CD4-positive, alpha-beta T cell treated with Interleukin-15 for 1 hour (primary cell): Measurements from ENCODE around the gene CHTF18.
"Not testable (repeated sequence)": the region's sequence is repeated elsewhere in the genome, so short reads cannot be mapped to it uniquely, and the experiment has no call there.

Experiments
- DNase-seq: peaks from one replicate; pipeline ENCODE4 v3.0.0-alpha.2; 2020

Gene CHTF18

DNA sequence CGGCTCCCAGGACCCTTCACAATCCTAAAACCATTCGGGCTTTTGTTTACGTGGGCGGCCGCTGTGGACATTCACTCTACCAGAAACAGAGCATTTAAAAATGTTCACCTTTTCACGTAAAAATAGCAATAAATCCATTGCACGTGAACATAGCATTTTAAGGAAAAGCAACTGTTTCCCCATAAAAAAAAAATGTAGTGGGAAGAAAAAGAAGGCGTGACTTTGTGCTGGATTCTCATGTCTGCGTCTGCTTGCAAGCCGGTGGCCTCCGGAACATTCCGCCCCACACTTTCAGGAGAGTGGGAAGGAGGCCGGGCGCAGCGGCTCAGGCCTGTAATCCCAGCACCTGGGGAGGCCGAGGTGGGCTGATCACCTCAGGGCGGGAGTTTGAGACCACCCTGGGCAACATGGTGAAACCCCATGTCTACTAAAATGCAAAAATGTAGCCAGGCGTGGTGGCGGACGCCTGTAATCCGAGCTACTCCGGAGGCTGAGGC, 25.5 kb downstream of the CHTF18 start:
- DNase-seq, result no peak

DNA sequence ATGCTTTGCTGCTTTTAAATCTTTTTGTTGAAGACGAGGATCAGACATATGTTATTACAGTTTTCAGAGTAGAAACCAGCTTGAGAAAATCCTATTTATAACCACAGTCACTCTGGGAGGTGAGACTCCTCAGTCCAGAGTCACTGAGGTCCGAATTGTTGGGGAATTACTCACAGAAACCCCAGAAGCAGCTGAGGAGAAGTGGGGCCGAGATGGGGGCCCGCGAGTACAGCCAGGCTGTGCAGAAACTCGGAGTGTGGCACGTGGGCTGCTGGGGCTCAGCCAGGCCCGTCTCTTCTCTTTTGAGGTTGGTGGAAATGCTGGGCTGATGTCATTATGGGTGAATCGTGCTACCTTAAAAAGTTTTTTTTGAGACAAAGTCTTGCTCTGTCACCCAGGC, 26.6 kb downstream of the CHTF18 start:
- DNase-seq, result no peak

DNA sequence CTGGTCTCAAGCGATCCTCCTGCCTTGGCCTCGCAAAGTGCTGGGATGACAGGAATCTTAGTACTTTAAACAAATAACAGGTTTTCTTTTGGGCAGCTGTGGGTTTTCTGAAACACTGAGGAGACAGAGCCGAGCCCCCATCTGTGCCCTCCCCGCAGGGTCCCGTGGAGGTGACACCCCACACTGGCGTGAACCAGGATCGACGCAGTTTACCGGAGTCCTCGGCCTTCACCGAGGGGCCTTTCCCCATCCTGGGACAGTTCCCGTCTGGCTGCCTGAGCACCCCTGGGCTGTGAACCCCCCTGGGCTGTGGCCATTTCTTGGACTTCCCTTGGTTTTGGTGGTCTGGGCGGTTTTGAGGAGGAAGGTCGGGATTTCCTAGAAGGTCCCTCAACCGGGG, 27.4 kb downstream of the CHTF18 start:
- DNase-seq, result no peak

DNA sequence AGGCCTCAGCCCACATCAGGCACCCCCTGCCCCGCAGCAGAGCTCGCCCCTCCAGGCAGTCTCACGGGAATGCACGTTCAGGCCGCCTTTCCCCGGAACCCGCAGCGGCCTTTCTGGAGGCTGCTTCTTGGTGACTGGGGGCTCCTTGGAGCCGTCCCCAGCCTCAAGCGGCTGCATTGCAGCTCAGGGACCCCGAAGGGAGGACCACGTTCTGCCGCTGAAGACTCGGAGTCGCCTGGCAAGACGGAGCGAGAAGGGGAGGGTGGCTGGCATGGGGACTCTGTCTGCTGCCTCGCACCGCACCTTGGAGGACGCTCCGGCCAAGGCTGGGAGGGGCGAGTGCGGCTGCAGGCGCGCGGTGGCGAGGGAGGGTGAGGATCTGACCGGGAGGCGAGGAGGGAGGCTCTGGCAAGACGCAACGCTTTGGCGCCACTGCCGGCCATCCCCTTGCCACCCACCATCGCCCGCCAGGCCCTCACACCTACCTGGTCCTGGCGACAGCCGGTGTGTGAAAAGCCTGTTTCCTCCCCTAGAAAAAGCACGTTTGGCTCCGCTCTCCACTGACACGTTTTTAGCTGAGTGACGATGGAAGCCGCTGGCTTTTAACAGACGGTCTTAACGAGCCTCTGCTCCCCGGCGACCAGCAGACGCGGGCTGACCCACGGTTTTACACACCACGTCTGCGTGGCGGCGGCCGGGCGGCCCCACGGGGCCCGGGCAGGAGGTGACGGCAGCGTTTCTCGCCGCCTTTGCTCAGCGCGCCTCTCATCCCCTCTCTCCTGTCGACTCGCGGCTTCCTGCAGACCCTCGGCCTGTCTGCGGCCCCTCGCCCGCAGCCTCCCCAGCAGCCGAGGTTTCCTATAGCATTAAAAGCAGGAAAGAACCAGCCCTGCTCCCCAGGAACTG, 28.8 kb downstream of the CHTF18 start:
- DNase-seq, result no peak

DNA sequence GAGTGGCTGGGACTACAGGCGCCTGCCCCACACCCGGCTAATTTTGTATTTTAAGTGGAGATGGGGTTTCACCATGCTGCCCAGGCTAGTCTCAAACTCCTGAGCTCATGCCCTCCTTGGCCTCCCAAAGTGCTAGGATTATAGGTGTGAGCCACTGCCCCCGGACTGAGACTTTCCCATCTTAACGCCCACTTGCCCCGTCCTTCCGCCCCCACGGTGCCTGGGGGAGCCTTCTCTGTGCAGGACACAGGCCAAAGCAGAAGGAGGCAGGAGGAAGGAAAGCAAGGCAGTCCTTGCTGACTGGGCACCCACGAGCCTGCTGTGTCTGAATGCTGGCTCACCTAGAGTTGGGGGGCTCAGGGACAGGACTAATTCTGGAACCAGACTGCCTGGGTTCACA, 29.7 kb downstream of the CHTF18 start:
- no peak for DNase-seq

DNA sequence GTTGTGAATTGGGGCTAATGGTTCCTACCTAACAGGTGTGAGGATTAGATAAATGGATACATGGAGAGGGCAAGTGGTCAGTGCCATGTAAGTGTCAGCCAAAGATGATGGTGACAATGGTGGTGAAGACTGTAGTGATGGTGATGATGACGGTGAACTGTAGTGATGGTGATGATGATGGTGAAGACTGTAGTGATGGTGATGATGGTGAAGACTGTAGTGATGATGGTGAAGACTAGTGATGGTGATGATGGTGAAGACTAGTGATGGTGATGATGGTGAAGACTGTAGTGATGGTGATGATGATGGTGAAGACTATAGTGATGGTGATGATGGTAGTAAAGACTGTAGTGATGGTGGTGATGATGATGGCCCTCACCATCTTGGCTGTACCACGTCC, 30.2 kb downstream of the CHTF18 start:
- DNase-seq, result no peak

DNA sequence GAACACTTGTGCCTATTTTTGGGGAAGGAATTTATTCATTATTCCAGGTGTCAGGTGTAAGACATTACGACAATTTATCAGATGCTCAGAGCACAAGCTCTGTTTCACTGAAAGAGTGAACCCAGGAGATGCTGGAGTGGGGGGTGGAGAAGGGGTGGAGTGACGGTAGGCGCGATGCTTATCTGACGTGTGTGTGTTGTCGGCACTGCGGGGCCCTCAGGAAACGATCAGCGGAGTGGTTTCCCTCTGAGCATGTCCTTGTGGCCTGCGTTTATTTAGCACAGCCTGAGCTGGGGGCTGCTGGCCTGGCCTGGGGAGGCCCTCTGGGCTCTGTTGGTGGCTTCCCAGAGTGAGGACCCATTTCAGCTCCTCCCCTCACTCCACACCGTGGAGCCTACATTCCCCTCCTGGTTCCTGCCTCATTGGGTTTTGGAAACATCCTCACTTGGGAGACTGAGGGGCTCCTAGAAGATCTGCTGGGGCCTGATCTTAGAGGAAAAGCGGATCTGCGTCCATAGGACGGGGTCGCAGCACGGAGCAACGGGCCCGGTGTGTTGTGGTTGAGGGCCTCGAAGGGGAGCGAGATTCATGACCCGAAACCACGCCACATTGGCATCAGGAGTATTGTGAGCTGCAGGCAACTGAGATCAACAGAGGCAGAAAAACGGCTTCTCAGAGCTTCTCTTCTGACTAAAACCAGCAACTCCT, 31.1 kb downstream of the CHTF18 start:
- peak; percentile 30 for DNase-seq

DNA sequence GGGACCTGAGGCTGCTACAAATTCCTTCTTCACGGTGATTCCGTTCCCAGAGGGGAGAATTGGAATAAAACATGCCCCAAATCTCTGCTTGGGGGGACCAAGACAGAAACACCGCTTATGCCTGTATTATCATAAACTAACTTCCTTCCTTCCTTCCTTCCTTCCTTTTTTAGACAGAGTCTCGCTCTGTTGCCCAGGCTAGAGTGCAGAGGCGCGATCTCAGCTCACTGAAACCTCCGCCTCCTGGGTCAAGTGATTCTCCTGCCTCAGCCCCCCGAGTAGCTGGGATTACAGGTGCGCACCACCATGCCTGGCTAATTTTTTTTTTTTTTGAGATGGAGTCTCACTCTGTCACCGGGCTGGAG, 31.6 kb downstream of the CHTF18 start:
- not testable (repeated sequence) for DNase-seq

DNA sequence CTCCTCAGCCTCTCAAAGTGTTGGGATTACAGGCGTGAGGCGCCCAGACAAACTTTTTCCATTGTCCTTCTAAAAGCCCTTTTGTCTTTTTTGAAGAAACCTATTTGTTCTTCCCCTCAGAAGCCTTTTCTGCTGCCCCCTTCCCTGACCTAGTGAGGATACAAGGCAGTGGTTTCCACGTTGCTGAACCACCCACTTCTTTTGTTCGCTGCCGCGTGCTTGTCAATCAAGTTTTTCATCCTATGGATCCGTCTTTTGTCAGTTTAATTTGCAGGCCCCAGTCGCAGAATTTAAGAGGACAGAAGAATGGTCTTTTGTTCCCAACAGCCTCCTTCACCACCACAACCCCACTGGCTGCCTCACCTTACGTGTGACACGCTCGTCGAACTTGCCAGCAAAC, 32.3 kb downstream of the CHTF18 start:
- no peak for DNase-seq

DNA sequence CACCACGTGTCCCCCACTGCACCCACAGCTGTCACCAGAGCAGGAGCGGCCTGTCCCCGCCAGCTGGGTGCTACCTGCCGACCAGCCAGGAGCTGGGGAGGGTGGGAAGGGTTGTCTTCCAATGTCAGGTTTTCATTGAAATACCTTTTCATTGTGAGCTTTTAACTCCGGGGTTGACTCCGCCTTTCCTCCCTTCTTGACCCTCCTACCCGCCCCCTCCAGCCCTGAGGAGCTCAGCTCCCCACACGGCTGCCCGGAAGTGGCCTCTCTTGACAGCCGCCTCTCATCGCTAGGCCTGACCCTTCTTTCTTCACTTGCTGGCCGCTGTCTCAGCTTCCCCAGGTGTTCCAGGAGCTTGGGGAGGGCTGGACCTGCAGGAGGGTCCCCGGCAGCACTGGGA, 33.3 kb downstream of the CHTF18 start:
- no peak for DNase-seq

DNA sequence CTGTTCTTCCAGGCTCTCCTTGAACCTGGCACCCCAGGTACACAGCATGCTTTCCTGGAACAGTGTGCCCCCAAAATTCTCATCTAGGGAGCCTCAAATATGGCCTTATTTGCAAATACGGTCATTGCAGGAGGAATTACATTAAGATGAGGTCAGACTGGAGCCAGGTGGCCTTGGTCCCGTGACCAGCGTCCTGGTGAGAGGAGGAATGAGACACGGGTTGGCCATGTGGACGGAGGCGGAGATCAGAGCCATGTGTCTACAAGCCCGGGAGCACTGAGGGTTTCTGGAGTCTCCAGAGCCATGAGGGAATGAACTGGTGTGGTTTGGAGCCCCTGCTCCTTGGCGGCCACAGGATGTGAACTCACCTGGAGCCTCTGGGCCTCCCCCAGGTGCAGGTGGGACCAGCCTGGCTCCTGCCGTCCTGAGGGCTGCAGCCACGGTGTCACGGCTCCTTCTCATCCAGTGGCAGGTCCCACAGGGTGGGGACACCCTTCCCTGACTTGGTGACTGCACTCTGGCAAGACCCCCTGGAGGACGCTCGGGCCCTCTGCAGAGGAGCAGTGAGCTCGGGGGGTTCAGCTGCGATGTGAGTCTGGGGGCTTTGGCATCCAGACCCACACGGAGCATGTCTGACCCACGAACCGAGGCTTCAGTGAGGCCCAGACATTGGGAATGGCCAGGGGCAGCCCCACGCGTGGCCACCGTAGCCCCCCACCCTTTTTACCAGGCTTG, 33.9 kb downstream of the CHTF18 start:
- no peak for DNase-seq

DNA sequence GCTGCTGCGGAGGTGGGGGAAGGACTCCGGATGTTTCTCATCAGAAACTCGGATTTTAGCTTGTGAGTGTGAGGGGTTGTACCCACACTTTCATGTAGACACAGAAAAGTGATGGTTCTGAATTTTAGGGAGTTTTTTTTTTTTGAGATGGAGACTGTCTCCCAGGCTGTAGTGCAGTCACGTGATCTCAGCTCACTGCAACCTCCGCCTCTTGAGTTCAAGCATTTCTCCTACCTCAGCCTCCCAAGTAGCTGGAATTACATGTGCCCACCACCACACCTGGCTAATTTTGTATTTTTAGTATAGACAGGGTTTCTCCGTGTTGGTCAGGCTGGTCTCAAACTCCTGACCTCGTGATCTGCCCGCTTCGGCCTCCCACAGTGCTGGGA, 34.5 kb downstream of the CHTF18 start:
- DNase-seq, result no peak

DNA sequence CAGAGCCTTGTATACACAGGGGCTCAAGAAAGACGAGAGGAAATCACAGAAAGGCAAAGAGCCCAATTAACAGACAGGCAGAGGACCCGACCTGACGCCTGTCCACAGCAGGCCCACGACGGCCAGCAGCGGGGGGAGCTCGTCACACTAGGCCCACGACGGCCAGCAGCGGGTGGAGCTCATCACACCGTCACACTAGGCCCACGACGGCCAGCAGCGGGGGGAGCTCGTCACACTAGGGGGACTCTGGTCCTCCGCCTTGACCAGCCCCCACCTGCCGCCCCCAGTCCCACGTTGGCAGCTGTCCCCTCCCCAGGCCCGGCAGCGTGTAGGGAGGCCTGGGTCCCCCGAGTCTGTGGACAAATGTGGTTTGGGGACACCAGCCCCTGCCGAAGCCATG, 35.8 kb downstream of the CHTF18 start:
- no peak for DNase-seq

DNA sequence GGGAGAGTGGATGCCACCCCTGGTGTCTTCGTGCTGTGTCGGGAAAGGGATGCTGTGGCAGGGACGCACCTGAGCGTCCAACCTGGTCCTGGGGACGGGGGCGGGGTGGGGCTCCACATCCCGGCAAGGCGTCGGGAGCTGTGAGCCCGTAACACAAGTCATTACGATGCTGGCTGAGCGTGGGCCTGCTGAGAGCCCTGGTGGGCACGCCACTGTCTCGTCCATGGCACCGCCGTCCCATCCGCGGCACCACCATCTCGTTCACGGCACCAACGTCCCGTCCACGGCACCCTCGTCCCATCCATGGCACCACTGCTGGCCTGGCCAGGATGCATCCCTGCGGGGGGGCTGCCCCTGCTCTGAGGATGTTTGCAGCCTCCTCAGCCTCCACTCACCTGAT, 36.2 kb downstream of the CHTF18 start:
- no peak for DNase-seq

DNA sequence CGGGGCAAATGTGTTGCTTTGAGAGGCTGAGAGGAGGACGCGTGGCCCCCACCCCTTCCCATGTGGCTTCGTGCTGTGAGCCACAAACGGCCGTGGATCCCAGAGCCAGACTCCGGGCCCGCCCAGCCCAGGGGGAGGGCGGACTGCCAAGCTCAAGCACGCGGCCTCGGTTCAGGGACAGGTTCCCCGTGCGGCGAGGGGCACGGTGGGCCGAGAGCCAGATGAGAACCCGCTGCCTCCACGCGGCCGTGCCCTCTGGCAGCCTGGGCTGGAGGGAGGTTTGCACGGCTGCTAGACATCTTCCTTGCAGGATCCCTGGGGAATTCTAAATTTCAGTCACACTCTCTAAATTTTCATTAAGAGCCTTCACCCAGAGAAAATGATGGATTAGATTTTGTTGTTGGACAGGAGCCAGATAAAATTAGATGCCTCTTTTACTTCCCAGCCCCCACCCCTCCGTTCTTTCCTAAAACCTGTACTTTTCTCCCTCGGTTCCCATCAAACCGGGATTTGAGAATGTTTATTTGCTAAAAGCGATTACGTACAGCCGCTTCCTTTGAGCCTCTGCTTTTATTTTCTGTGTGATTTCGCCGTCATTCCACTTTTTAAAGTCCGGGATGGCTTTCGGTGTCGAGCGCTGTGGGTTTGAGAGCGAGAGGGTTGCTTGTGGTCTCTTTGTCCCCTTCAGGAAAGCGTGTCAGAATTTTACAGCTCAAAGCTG, 37.1 kb downstream of the CHTF18 start:
- DNase-seq, result no peak

DNA sequence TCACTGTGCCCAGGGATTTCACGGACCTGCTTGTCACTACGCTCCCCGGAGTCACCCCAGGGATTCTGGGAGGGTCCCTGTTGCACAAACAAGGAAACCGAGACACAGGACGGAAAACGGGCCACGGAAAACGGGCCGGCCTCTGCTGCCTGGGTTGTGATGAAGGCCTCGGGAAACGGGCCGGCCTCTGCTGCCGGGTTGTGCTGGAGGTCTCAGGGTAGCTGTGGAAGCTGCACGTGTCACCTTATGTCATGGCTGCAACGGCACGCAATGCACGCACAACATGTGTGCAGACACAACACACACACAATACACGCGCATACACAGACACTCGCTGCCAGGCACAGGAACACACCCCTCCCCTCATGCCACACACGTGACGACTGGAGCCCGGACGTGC, 39.1 kb downstream of the CHTF18 start:
- no peak for DNase-seq

DNA sequence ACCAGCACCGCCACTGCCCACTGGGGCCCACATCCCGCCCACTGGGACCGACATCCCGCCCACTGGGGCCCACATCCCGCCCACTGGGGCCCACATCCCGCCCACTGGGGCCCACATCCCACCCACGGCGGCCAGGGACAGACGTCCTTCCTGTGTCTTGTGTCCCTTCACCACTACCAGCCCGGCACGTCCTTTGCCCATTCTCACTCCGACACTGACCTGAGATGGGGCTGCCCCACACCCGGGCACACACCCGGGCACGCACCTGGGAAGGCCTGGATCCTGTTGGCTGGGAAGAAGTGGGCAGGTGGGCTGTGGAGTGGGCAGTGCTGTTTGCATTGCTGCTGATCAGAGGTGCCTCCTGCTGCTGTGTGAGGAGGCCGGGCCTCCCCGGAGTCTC, 40.5 kb downstream of the CHTF18 start:
- no peak for DNase-seq

DNA sequence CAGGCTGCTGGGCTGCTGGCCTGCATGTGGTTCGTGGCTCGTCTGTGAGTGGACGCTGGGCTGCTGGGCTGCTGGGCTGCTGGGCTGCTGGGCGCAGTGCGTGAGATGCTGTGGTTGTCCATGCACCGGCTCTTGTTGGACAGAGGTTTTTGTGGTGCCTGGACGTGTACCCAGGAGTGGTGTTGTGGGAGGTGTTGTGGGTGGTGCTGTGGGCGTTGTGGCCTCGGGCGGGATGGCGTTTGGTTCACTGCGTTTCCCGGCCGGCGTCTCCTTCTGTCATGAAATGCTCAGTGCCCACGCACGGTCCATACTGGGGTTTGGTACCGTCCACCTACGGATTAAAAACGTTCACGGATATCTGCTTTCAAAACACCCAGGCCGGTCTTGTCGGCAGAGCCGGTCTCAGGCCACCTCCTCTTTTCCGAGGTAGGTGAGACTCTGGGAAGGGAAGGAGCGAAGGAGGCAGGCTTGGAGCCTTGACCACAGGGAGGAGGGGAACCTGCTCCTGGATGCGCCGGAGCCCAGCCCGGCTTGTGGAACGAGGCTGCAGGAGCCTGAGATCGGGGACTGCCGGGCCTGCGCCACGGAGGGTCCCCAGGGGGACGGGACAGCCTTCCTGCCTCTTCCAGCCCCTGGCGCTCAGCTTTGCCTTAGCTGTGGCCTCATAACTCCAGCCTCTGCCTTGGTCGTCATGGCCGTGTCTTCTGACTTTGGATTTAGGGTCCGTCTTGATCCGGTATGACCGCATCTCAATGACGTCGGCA, 41.9 kb downstream of the CHTF18 start:
- DNase-seq, result no peak

DNA sequence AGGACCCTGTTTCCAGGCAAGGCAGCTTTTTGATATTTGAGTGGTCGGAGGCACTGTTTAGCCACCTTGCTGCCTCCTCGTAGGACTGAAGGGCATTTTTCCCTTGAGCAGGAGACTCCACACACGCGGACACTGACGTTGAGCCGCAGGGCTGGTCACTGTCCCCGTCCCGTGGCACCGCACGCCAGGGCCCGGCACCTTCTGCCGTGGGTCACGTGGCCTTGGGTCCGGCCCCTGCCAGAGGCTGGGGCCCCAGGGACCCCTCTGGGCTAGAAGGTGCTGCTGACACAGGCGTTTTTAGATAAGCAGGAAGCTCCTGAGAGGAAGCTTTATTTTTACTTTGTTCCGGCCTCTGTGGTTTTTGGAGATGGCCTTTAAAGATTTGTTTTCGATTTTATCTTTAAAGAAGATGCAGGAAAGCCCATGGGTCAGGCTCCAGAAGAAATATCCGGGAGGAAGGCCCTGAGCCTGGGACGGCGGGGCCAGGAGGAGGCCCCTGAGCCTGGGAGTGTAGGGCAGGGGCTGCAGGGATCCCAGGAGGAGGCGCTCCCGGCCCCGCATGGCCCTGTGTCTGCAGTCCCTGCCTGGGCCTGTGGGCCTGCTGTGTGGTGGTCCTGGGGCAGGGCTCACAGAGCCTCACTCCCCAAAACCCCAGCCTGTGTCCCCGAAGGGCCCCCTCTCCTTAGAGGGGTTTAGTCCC, 42.6 kb downstream of the CHTF18 start:
- no peak for DNase-seq

DNA sequence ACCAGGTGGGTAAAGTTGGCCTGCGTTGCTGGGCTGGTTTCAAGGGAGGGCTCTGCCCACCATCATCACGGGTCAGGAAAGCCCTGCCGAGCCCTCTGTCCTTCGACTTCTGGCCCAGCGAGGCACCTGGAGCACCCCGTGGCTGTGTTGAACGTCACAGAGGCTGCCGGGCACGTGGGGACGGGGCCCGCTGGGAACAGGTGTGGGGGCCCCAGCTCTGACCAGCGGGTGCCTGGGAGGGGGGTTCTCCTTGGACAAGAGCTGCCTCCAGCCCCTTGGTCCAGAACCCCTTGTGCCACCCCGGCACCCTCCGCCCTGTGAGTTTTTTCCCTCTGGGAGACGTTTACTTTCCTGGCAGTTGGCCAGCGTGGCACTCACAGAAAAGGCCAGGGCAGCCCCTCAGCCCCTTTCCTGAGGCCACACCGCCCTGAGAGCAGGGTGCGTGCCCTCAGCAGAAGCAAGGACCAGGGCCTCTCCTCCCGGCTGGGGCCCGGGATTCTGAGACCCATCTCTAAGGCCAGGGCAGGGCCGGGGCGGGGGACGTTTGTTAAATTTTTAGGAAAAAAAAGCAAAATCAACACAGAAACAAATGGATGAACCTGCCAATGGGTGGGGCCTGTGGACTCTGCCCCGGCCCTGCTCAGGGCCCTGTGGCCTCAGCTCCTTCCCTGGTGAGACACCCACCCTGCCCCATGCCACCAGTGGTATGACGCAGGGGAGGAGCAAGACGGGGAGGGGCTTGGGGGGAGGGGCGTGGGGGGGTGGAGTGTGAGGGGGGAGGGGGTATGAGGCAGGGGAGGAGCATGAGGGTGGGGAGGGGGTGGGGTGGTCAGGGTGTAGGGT, 43.4 kb downstream of the CHTF18 start:
- DNase-seq, result no peak
